HFFc6 (cell line): ENCODE results near the gene DNAH14. TPM values are rescaled to one million over a fixed set of nuclear protein-coding genes. Genes with fewer than 3 reads are reported as not detected.
A peak's percentile ranks its signal among the peaks of the same experiment; 100 is the strongest.

Source experiments
- DNase-seq: peaks from one replicate; pipeline ENCODE4 v3.0.0-alpha.2; 2018
- H3K27ac Mint-ChIP-seq: 2 replicates; pipeline ENCODE4 v1.8.0; 2020; ENCODE audit warnings: mild to moderate bottlenecking, mixed read lengths
- H3K27me3 Mint-ChIP-seq: 2 replicates; pipeline ENCODE4 v1.8.0; 2021; ENCODE audit warnings: mild to moderate bottlenecking, moderate library complexity, mixed read lengths; ENCODE audit not compliant: insufficient read depth
- H3K36me3 Mint-ChIP-seq: 2 replicates; pipeline ENCODE4 v1.8.0; 2021; ENCODE audit warnings: low read depth, mixed read lengths
- H3K4me1 Mint-ChIP-seq: 2 replicates; pipeline ENCODE4 v1.8.0; 2020; ENCODE audit warnings: low read depth, mixed read lengths
- H3K4me3 Mint-ChIP-seq: 2 replicates; pipeline ENCODE4 v1.8.0; 2020; ENCODE audit warnings: mild to moderate bottlenecking, moderate library complexity, mixed read lengths
- H3K9me3 Mint-ChIP-seq: 2 replicates; pipeline ENCODE4 v1.8.0; 2020; ENCODE audit warnings: mild to moderate bottlenecking, mixed read lengths
- CTCF ChIP-seq: fragments of 200-600 bp; sonication (generic); IDR thresholded peaks from 2 replicates; pipeline ENCODE4 v1.5.0; 2021; ENCODE audit warnings: antibody characterized with exemption, mild to moderate bottlenecking
- total RNA-seq, 6 experiments: library from RNA; stranded (reverse); fragmentation: NEBNext Ultra II Directional; extraction: Animal tissue kit (Norgen Biotek cat#: 25700); gene quantifications; 2 replicates in 1 of 6; 3 replicates in 5 of 6; pipeline ENCODE4 v1.2.3, GENCODE V29; 2021

Gene DNAH14
- total RNA-seq, 6 experiments from 2014 or later, result 6.0 to 8.4 (median 6.9) TPM

- Mint-ChIP-seq H3K27ac (no peak overlapping the region), H3K4me3 (no peak overlapping the region), H3K9me3 (no peaks in the 10 kb centered on the region), H3K27me3 (peaks cover 2% of the 10 kb centered on the region; the same call in 1 of the 2 replicates), H3K4me1 (peaks cover 18% of the 10 kb centered on the region), H3K36me3 (peaks cover 25% of the 10 kb centered on the region)
- DNase-seq, result no peak
- TF ChIP-seq CTCF, result no peak
Measured at GRCh38 chr1:225418598-225418997, 489.1 kb downstream of the DNAH14 start.

GRCh38 chr1:225422031-225422605 is 492.6 kb downstream of the DNAH14 start:
- DNase-seq, result no peak
- Mint-ChIP-seq H3K27me3 (peaks cover 3% of the 10 kb centered on the region; the same call in 1 of the 2 replicates), H3K4me1 (peaks cover 52% of the 10 kb centered on the region), H3K27ac (peak overlapping the region; percentile 46), H3K36me3 (peaks cover 13% of the 10 kb centered on the region), H3K9me3 (no peaks in the 10 kb centered on the region), H3K4me3 (no peak overlapping the region)
- TF ChIP-seq CTCF, result no peak

- H3K4me1 Mint-ChIP-seq, result peaks cover 52% of the 10 kb centered on the region
- H3K27me3 Mint-ChIP-seq, result peaks cover 4% of the 10 kb centered on the region; the same call in 1 of the 2 replicates
- H3K27ac Mint-ChIP-seq, result peak overlapping the region; percentile 46
- no peak for DNase-seq
- no peaks in the 10 kb centered on the region for H3K9me3 Mint-ChIP-seq
- TF ChIP-seq CTCF, result no peak
- H3K36me3 Mint-ChIP-seq, result peaks cover 8% of the 10 kb centered on the region
- peak overlapping the region; percentile 41; the same call in 1 of the 2 replicates for H3K4me3 Mint-ChIP-seq
Measured at GRCh38 chr1:225422795-225423517, 493.5 kb downstream of the DNAH14 start.

- no peak for TF ChIP-seq CTCF
- Mint-ChIP-seq H3K36me3 (peaks cover 4% of the 10 kb centered on the region), H3K9me3 (no peaks in the 10 kb centered on the region), H3K4me1 (peaks cover 52% of the 10 kb centered on the region), H3K27me3 (peaks cover 4% of the 10 kb centered on the region; the same call in 1 of the 2 replicates), H3K27ac (peak overlapping the region; percentile 34), H3K4me3 (no peak overlapping the region)
- no peak for DNase-seq
Measured at GRCh38 chr1:225423518-225423855, 494.0 kb downstream of the DNAH14 start.

GRCh38 chr1:225424562-225425200 is 495.2 kb downstream of the DNAH14 start:
- peaks cover 4% of the 10 kb centered on the region; the same call in 1 of the 2 replicates for H3K27me3 Mint-ChIP-seq
- no peak for TF ChIP-seq CTCF
- peak overlapping the region; percentile 85 for H3K27ac Mint-ChIP-seq
- DNase-seq, result peak; percentile 55
- H3K9me3 Mint-ChIP-seq, result no peaks in the 10 kb centered on the region
- H3K4me3 Mint-ChIP-seq, result peak overlapping the region; percentile 90
- peaks cover 60% of the 10 kb centered on the region for H3K4me1 Mint-ChIP-seq
- peaks cover 4% of the 10 kb centered on the region for H3K36me3 Mint-ChIP-seq
